NT2/D1 (cell line): ENCODE data around the gene PPP5C.

ENCODE experiments used
- YY1 ChIP-seq: IDR thresholded peaks from 2 replicates; pipeline ENCODE4 v1.6.1; 2011; ENCODE audit not compliant: insufficient read length, insufficient read depth
- ZNF274 ChIP-seq: IDR thresholded peaks from 2 replicates; pipeline ENCODE4 v1.6.1; 2011; ENCODE audit warnings: mild to moderate bottlenecking, low read depth, low read length

- TF ChIP-seq YY1: no peak
- no peak for TF ChIP-seq ZNF274
Observed at GRCh38 chr19:46372901-46373490, 26.1 kb downstream of the PPP5C start.
